RWPE2 (cell line): ENCODE data around the gene KIF26B.

Experiments
- ATAC-seq: fragments of 200-7000 bp; cut with Tn5 transposase; 3 replicates; pipeline ENCODE4 v1.9.1; 2021; ENCODE audit warnings: low read depth
- DNase-seq: peaks from one replicate; pipeline ENCODE4 v3.0.0-alpha.2; 2020; ENCODE audit warnings: low spot score
- H3K27ac ChIP-seq: fragments of 450-650 bp; 2 replicates; pipeline ENCODE4 v1.5.1; 2017; ENCODE audit warnings: mild to moderate bottlenecking; ENCODE audit not compliant: poor library complexity, severe bottlenecking
- H3K27me3 ChIP-seq: fragments of 250-450 bp; sonication (Bioruptor Pico); 2 replicates; pipeline ENCODE4 v1.5.1; 2021; ENCODE audit warnings: mild to moderate bottlenecking, moderate library complexity; ENCODE audit not compliant: insufficient read depth, poor library complexity, severe bottlenecking
- H3K36me3 ChIP-seq: fragments of 250-450 bp; sonication (Bioruptor Pico); 2 replicates; pipeline ENCODE4 v1.5.1; 2020; ENCODE audit warnings: low read depth, mild to moderate bottlenecking, moderate library complexity
- H3K4me1 ChIP-seq: fragments of 250-450 bp; sonication (Bioruptor Pico); 2 replicates; pipeline ENCODE4 v1.5.1; 2021; ENCODE audit warnings: mild to moderate bottlenecking, moderate library complexity; ENCODE audit not compliant: insufficient read depth, poor library complexity, severe bottlenecking
- H3K4me3 ChIP-seq: fragments of 250-450 bp; sonication (Bioruptor Pico); 2 replicates; pipeline ENCODE4 v1.5.1; 2021; ENCODE audit warnings: mild to moderate bottlenecking, moderate library complexity; ENCODE audit not compliant: severe bottlenecking
- H3K9me3 ChIP-seq: fragments of 250-450 bp; sonication (Bioruptor Pico); 2 replicates; pipeline ENCODE4 v1.5.1; 2021; ENCODE audit warnings: mild to moderate bottlenecking, moderate library complexity; ENCODE audit not compliant: severe bottlenecking
- TF ChIP-seq, protein P1 (sequence below): fragments of 450-650 bp; IDR thresholded peaks from one replicate; pipeline ENCODE4 v1.5.1; 2017; ENCODE audit warnings: mild to moderate bottlenecking, moderate library complexity; ENCODE audit not compliant: poor library complexity, severe bottlenecking

KIF26B gene

DNA sequence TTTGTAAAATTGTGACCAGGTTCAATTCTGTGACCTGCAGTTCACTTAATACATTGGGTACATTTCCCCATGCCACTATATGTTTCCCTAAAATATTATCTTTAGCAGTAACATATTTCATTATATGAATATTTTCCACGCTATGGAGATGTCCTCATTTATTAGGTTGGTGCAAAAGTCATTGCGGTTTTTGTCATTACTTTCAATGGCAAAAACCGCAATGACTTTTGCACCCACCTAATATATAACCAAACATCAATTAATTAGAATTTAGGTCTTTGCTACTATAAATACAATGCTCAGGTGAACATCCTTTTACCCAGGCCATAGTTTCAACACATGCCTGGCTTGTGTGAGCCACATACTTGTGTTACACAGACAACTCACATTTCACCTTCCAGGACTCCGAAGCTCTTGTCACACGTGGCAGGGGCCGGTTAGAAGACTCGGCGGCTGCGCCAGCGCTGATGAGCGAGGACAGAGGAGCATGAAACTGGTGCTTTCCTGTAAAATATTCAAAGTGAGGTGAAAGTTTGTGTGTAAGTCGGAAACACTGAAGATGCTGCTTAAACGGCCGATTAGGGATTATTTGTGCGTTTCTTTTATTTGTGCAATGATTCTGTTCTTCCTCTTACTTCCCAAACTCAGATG, 215.5 kb downstream of the KIF26B start:
- DNase-seq, result no peak
- H3K36me3 ChIP-seq, result no peaks in the 10 kb centered on the region
- no peak for ATAC-seq
- H3K4me1 ChIP-seq, result no peaks in the 10 kb centered on the region
- no peak overlapping the region for H3K27ac ChIP-seq
- no peaks in the 10 kb centered on the region for H3K27me3 ChIP-seq
- H3K9me3 ChIP-seq, result no peaks in the 10 kb centered on the region
- H3K4me3 ChIP-seq, result no peak overlapping the region
- TF ChIP-seq, protein P1, sequence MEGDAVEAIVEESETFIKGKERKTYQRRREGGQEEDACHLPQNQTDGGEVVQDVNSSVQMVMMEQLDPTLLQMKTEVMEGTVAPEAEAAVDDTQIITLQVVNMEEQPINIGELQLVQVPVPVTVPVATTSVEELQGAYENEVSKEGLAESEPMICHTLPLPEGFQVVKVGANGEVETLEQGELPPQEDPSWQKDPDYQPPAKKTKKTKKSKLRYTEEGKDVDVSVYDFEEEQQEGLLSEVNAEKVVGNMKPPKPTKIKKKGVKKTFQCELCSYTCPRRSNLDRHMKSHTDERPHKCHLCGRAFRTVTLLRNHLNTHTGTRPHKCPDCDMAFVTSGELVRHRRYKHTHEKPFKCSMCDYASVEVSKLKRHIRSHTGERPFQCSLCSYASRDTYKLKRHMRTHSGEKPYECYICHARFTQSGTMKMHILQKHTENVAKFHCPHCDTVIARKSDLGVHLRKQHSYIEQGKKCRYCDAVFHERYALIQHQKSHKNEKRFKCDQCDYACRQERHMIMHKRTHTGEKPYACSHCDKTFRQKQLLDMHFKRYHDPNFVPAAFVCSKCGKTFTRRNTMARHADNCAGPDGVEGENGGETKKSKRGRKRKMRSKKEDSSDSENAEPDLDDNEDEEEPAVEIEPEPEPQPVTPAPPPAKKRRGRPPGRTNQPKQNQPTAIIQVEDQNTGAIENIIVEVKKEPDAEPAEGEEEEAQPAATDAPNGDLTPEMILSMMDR, result no peak

DNA sequence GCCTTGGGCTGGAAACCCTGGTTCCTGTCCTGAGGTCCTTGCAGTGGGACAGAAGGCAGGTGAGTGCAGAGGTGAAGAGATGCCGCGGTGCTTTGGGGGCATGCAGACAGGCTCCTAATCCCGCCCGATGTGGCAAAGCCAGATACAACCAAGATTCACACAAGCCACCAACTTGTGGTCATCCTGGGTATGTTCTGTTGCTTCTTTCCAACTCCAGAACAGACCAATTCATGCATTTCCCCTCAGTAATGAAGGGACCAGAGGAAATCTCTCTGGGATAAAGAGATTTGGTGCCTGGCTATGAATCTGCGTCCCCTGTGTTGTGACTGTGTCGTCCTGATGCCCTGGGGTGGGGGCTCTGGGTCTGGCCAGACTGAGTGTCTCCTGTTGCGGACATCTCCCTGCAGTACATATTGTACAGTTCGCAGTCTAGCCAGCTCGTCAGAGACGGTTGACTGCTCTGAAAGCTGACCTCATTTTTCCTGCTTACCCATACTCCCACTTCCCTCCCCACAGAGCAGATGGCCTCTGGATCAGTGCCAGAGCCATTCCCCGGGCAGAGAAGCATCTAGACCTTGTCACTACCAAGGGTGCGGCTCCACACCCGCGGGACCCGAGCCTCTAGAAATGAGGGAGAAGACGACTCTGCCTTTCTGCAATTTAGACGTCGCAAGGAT, 216.3 kb downstream of the KIF26B start:
- Histone ChIP-seq H3K27ac (no peak overlapping the region), H3K36me3 (no peaks in the 10 kb centered on the region), H3K4me1 (no peaks in the 10 kb centered on the region), H3K9me3 (no peaks in the 10 kb centered on the region), H3K27me3 (no peaks in the 10 kb centered on the region), H3K4me3 (no peak overlapping the region)
- ATAC-seq (no peak), DNase-seq (no peak)
- TF ChIP-seq, protein P1, result no peak

DNA sequence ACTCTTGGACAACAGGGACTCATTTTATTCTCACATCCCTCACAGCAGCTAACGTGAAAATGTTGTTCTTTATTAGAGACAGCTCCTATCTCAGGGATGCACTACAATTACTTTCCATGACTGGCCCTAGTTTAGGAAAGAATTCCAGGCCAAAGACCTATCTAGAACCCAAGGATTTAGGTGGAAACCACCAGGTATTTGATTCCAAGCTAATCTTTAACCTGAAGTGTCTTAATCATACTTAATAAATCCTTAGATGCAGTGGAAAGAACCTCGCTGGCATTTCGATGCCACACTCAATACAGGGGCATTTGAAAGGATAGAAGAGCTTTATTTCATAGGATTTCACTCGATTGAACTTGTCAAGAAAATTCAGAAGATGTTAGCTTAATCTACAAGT, 218.3 kb downstream of the KIF26B start:
- Histone ChIP-seq H3K9me3 (no peaks in the 10 kb centered on the region), H3K36me3 (no peaks in the 10 kb centered on the region), H3K4me1 (no peaks in the 10 kb centered on the region), H3K27ac (no peak overlapping the region), H3K4me3 (no peak overlapping the region), H3K27me3 (no peaks in the 10 kb centered on the region)
- no peak for ATAC-seq
- TF ChIP-seq, protein P1, result no peak
- DNase-seq, result no peak

DNA sequence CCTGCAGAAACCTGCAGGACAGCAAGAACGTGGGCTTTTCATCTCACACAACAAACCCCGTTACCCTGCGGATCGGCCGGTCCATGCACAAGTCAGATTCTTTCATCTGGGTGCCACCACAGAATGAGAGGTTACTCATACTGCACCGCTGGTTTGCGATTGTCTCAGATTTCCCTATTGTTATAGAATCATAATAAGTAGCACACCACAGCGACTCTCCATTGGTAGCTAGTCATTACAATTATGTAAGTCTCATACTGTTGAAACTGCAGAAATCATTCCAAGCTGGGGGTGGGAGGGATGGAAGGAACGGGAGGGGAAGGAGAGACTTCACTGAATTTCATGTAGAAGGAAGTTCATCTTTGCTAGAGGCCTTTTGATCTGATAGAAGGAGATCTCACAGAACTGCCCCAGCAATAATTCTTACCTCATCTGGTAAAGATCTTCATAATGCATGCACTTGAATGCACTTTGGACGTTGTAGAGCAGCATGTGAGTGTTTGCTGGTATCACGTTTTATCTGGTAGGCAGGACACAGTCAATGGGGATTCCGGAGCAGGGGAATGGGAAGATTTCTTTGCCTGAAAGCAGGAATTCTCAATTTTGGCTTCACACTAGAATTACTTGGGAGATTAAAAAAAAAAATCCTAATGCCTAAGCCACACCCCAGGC, 221.1 kb downstream of the KIF26B start:
- H3K4me1 ChIP-seq, result no peaks in the 10 kb centered on the region
- no peak for DNase-seq
- no peaks in the 10 kb centered on the region for H3K27me3 ChIP-seq
- H3K27ac ChIP-seq, result no peak overlapping the region
- H3K36me3 ChIP-seq, result no peaks in the 10 kb centered on the region
- no peak for ATAC-seq
- H3K9me3 ChIP-seq, result no peaks in the 10 kb centered on the region
- TF ChIP-seq, protein P1, result no peak
- H3K4me3 ChIP-seq, result no peak overlapping the region

DNA sequence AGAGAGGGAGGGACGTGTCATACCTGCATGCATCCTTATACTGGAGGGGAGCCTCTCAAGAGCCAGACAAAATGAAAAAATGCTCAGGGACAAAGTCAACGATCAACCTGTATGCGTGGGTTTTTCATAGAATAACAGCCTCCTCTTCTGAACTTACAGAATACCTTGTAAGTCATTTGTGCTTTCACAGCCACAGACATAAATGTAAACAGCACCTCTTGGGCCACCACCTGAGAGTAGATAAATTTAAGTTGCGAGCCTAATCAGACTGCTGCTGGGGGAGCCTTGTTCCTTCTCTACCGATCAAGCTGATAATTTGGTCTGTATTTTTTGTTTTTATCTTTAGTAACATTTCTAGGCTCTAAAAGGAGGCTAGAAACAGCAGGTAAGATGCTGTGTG, 223.1 kb downstream of the KIF26B start:
- H3K9me3 ChIP-seq, result no peaks in the 10 kb centered on the region
- no peak overlapping the region for H3K4me3 ChIP-seq
- H3K36me3 ChIP-seq, result no peaks in the 10 kb centered on the region
- no peak overlapping the region for H3K27ac ChIP-seq
- TF ChIP-seq, protein P1, result no peak
- ATAC-seq, result no peak
- no peak for DNase-seq
- no peaks in the 10 kb centered on the region for H3K4me1 ChIP-seq
- no peaks in the 10 kb centered on the region for H3K27me3 ChIP-seq
